Omental fat pad (tissue), 4 donors: ENCODE measurements around the gene ESD. TPM values are rescaled to one million over a fixed set of nuclear protein-coding genes. Genes with fewer than 3 reads are reported as not detected.
A peak's percentile ranks its signal among the peaks of the same experiment; 100 is the strongest.

Experiments used
- ATAC-seq: fragments of 150-250 bp; one replicate; pipeline ENCODE4 v1.9.1; 2016; ENCODE audit warnings: mild to moderate bottlenecking, moderate library complexity; ENCODE audit not compliant: low FRiP score
- DNase-seq: peaks from one replicate; pipeline ENCODE4 v3.0.0-alpha.2; 2019; ENCODE audit warnings: low spot score
- CTCF ChIP-seq, 3 donors: fragments of 450-650 bp; IDR thresholded peaks; one replicate each; pipeline ENCODE4 v1.5.1; 2016 to 2017; ENCODE audit warnings: antibody characterized with exemption in 3 of 3, mild to moderate bottlenecking in 3 of 3, moderate library complexity in 2 of 3
- total RNA-seq, 4 donors: library from RNA; depleted of rRNA; stranded (reverse); fragments of >200 nt; gene quantifications; one replicate each; pipeline ENCODE4 v1.1.0, GENCODE V29; 2016

Gene ESD
- total RNA-seq, 4 donors from 2014 or later = 62.6 to 120 (median 102) TPM

GRCh38 chr13:46797501-46798237 is 708 bp upstream of the ESD start:
- no peak for TF ChIP-seq CTCF (IDR thresholded peaks at IDR 0.05)
- ATAC-seq = peak; percentile 35

GRCh38 chr13:46796129-46796514 is 839 bp downstream of the ESD start:
- TF ChIP-seq CTCF (IDR thresholded peaks at IDR 0.05) = no peak
- DNase-seq (no peak), ATAC-seq (no peak)

More at GRCh38 chr13:46797501-46798237, 708 bp upstream of the ESD start:
- no peak for DNase-seq

- DNase-seq (no peak), ATAC-seq (no peak)
- no peak for TF ChIP-seq CTCF (IDR thresholded peaks at IDR 0.05)
These were observed 1.6 kb downstream of the ESD start for GRCh38 chr13:46795321-46795720.

GRCh38 chr13:46783504-46783903 is 13.5 kb downstream of the ESD start:
- no peak for ATAC-seq
- TF ChIP-seq CTCF (IDR thresholded peaks at IDR 0.05) = no peak
- no peak for DNase-seq

GRCh38 chr13:46782691-46783090 is 14.3 kb downstream of the ESD start:
- no peak for TF ChIP-seq CTCF (IDR thresholded peaks at IDR 0.05)
- DNase-seq (no peak), ATAC-seq (no peak)

- no peak for ATAC-seq
- TF ChIP-seq CTCF (IDR thresholded peaks at IDR 0.05) = no peak
These were observed 14.9 kb downstream of the ESD start for GRCh38 chr13:46782066-46782465.

GRCh38 chr13:46778890-46779289 is 18.1 kb downstream of the ESD start:
- TF ChIP-seq CTCF (IDR thresholded peaks at IDR 0.05) = no peak
- no peak for ATAC-seq
- DNase-seq = no peak

More at GRCh38 chr13:46782066-46782465, 14.9 kb downstream of the ESD start:
- DNase-seq = no peak
